Endothelial cell of umbilical vein (primary cell): ENCODE measurements around the gene PCDHA10. TPM values are rescaled to one million over a fixed set of nuclear protein-coding genes. Genes with fewer than 3 reads are reported as not detected.

ENCODE experiments used
- BruUV-seq: library from RNA; stranded (reverse); fragments of 400-500 nt; replicated peaks from 2 replicates; lab custom pipeline; 2021; lab: Mats Ljungman, UMichigan
- CTCF ChIA-PET: fragments of 300-600, 350-600 bp; sonication (Branson Sonifier 250); formaldehyde crosslinking; loops from one replicate; lab custom pipeline; 2021; ENCODE audit warnings: antibody characterized with exemption, inconsistent platforms; lab: Charles Lee
- POLR2A ChIA-PET: fragments of 300-600, 350-600 bp; sonication (Branson Sonifier 250); formaldehyde crosslinking; loops from one replicate; lab custom pipeline; 2021; ENCODE audit warnings: antibody characterized with exemption, inconsistent platforms; lab: Charles Lee
- DNase-seq: peaks from one replicate; pipeline ENCODE4 v3.0.0-alpha.2; 2011; ENCODE audit warnings: low read depth, low spot score
- FAIRE-seq: peaks from 2 replicates; lab custom pipeline; 2011; peaks lifted over from hg19 to GRCh38; lab: Jason Lieb, UNC
- H2AFZ ChIP-seq: 2 replicates; pipeline ENCODE4 v1.6.0; 2012; ENCODE audit warnings: low read depth, low read length, control low read depth, inconsistent platforms
- H3K27ac ChIP-seq: 2 replicates; pipeline ENCODE4 v1.5.1; 2011; ENCODE audit warnings: low read depth, mild to moderate bottlenecking, control low read depth, low read length, moderate library complexity; ENCODE audit not compliant: insufficient read depth
- H3K27me3 ChIP-seq, 2 experiments: 2 replicates each; pipeline versions ENCODE4 v1.6.0 to v1.6.1; 2011; ENCODE audit warnings: low read length in 2 of 2, mixed read lengths in 1 of 2; ENCODE audit not compliant: control insufficient read depth in 2 of 2, insufficient read depth in 2 of 2
- H3K36me3 ChIP-seq, 2 experiments: 2 replicates in 1 of 2; 3 replicates in 1 of 2; pipeline ENCODE4 v1.5.1; 2011; ENCODE audit warnings: low read length in 2 of 2, mild to moderate bottlenecking in 1 of 2, moderate library complexity in 1 of 2; ENCODE audit not compliant: control insufficient read depth in 2 of 2, insufficient read depth in 2 of 2; ENCODE audit errors: extremely low read depth in 1 of 2
- H3K4me1 ChIP-seq: 3 replicates; pipeline ENCODE4 v1.5.1; 2011; ENCODE audit warnings: mild to moderate bottlenecking, low read length; ENCODE audit not compliant: control insufficient read depth, insufficient read depth; ENCODE audit errors: extremely low read depth
- H3K4me2 ChIP-seq: 2 replicates; pipeline ENCODE4 v1.6.1; 2011; ENCODE audit warnings: low read length, control low read depth, mixed read lengths; ENCODE audit not compliant: insufficient read depth
- H3K4me3 ChIP-seq, 3 experiments: fragments of 200-600 bp in 1 of 3; sonication (generic), shearing (Covaris generic) in 1 of 3; replicated peaks in 1 of 3; 2 replicates each; pipeline ENCODE4 v1.5.1; 2011 to 2016; ENCODE audit warnings: control low read depth in 3 of 3, low read length in 3 of 3, mild to moderate bottlenecking in 2 of 3, inconsistent platforms in 1 of 3, low read depth in 1 of 3, moderate library complexity in 1 of 3; ENCODE audit not compliant: insufficient read depth in 1 of 3
- H3K79me2 ChIP-seq: 2 replicates; pipeline ENCODE4 v1.6.0; 2012; ENCODE audit warnings: low read length, inconsistent platforms; ENCODE audit not compliant: control insufficient read depth, insufficient read depth
- H3K9ac ChIP-seq: replicated peaks from 2 replicates; pipeline ENCODE3; 2011; ENCODE audit warnings: low read length, control low read depth; ENCODE audit not compliant: insufficient read depth; ENCODE audit errors: extremely low read depth
- H3K9me1 ChIP-seq: replicated peaks from 3 replicates; pipeline ENCODE4 v1.6.0; 2011; ENCODE audit warnings: mild to moderate bottlenecking, low read length; ENCODE audit not compliant: control insufficient read depth, insufficient read depth; ENCODE audit errors: extremely low read depth
- H3K9me3 ChIP-seq: replicated peaks from 2 replicates; pipeline ENCODE4 v1.5.1; 2012; ENCODE audit warnings: low read length, inconsistent platforms; ENCODE audit not compliant: control insufficient read depth, insufficient read depth
- H4K20me1 ChIP-seq: replicated peaks from 2 replicates; pipeline ENCODE3; 2011; ENCODE audit warnings: mild to moderate bottlenecking, low read length; ENCODE audit not compliant: control insufficient read depth, insufficient read depth; ENCODE audit errors: extremely low read depth
- EZH2 ChIP-seq: IDR thresholded peaks from 2 replicates; pipeline ENCODE4 v1.6.1; 2012; ENCODE audit warnings: borderline replicate concordance, low read depth, mild to moderate bottlenecking, moderate library complexity, low read length, inconsistent platforms; ENCODE audit not compliant: severe bottlenecking
- FOS ChIP-seq: IDR thresholded peaks from 2 replicates; pipeline ENCODE4 v1.6.1; 2011; ENCODE audit warnings: mild to moderate bottlenecking, low read length, moderate library complexity, borderline replicate concordance; ENCODE audit not compliant: insufficient read depth
- GATA2 ChIP-seq: IDR thresholded peaks from 2 replicates; pipeline ENCODE4 v1.7.0; 2011; ENCODE audit warnings: low read depth, mild to moderate bottlenecking, moderate library complexity, mixed read lengths, low read length; ENCODE audit not compliant: insufficient read length, insufficient read depth
- JUN ChIP-seq: IDR thresholded peaks from 2 replicates; pipeline ENCODE4 v1.6.1; 2011; ENCODE audit warnings: borderline replicate concordance, low read depth; ENCODE audit not compliant: insufficient read length, insufficient read depth
- MYC ChIP-seq: IDR thresholded peaks from one replicate; pipeline ENCODE4 v1.6.1; 2011; ENCODE audit warnings: mild to moderate bottlenecking, low read depth, low read length
- POLR2A ChIP-seq: IDR thresholded peaks from 2 replicates; pipeline ENCODE4 v1.6.1; 2012; ENCODE audit warnings: low read depth, mild to moderate bottlenecking, control low read depth, low read length
- POLR2AphosphoS5 ChIP-seq: IDR thresholded peaks from 2 replicates; pipeline ENCODE4 v1.6.1; 2012; ENCODE audit warnings: low read depth, mild to moderate bottlenecking, control low read depth, low read length, moderate library complexity; ENCODE audit not compliant: insufficient read depth
- dilution Hi-C: fragments of 300-500 bp; cut with MboI; formaldehyde crosslinking; loops from one replicate; pipeline ENCODE4 v1.15.0; 2019; ENCODE audit warnings: low sequenced_read_pairs; ENCODE audit not compliant: extremely low pct_ligation_motif_present
- intact Hi-C: fragments of 100-400 bp; cut with micrococcal nuclease; formaldehyde crosslinking; loops from one replicate; pipeline ENCODE4 v1.10.0; 2022
- polyA plus RNA-seq, 4 experiments: library from polyadenylated mRNA; depleted of rRNA in 3 of 4; stranded (reverse) in 3 of 4; unstranded in 1 of 4; fragments of >200 nt; gene quantifications; 2 replicates each; pipeline versions ENCODE4 v1.2.1 to v1.2.3, GENCODE V29; 2011 to 2012; ENCODE audit warnings: missing spikeins in 1 of 4
- total RNA-seq: library from RNA; stranded (reverse); gene quantifications from 2 replicates; pipeline ENCODE4 v1.2.3, GENCODE V29; 2021
- TF ChIP-seq, protein P1 (sequence below): IDR thresholded peaks from 2 replicates; pipeline ENCODE4 v1.6.1; 2011; ENCODE audit not compliant: insufficient read depth, insufficient read length
- TF ChIP-seq, protein P2 (sequence below), 2 donors: IDR thresholded peaks; 1 replicate in 1 of 2; 2 replicates in 1 of 2; pipeline ENCODE4 v1.5.1; 2011; ENCODE audit warnings: low read length in 2 of 2, mild to moderate bottlenecking in 2 of 2, moderate library complexity in 2 of 2, control low read depth in 1 of 2, inconsistent platforms in 1 of 2, low read depth in 1 of 2; ENCODE audit not compliant: insufficient read depth in 1 of 2; ENCODE audit errors: extremely low read depth in 1 of 2

Gene PCDHA10
- total and polyA plus RNA-seq, 2 donors (not counting 3 experiments of a cell fraction or from before 2014, with no cell fraction given), result 0.11 to 0.18 TPM

DNA sequence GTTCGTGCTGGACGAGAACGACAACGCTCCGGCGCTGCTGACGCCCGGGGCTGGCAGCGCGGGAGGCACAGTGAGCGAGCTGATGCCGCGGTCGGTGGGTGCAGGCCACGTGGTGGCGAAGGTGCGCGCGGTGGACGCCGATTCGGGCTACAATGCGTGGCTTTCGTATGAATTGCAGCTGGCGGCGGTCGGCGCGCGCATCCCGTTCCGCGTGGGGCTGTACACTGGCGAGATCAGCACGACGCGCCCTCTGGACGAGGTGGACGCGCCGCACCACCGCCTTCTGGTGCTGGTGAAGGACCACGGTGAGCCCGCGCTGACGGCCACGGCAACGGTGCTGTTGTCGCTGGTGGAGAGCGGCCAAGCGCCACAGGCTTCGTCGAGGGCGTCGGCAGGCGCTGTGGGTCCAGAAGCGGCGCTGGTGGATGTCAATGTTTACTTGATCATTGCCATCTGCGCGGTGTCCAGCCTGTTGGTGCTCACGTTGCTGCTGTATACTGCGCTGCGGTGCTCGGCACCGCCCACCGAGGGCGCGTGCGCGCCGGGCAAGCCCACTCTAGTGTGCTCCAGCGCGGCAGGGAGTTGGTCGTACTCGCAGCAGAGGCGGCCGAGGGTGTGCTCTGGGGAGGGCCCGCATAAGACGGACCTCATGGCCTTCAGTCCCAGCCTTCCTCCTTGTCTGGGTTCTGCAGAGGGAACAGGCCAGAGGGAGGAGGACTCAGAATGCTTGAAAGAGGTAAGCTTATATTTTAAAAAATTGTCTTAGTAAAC, 28.4 kb downstream of the PCDHA10 start:
- intact Hi-C loops, result loop anchor here (5.0 kb wide), 1 partner anchor 43 kb away; the partner anchor contains the start of gene PCDHAC1
- Histone ChIP-seq H3K4me1 (no peaks in the 10 kb centered on the region), H3K9ac (no peak overlapping the region), H3K4me2 (no peak overlapping the region), H3K27ac (no peak overlapping the region), H3K79me2 (no peaks in the 10 kb centered on the region), H3K36me3 (no peaks in the 10 kb centered on the region), H3K27me3 (peaks cover 0 to 5% of the 10 kb centered on the region in 2 experiments), H2AFZ (no peak overlapping the region), H3K9me1 (no peaks in the 10 kb centered on the region), H4K20me1 (no peaks in the 10 kb centered on the region), H3K4me3 (no peak overlapping the region), H3K9me3 (no peaks in the 10 kb centered on the region)
- CTCF ChIA-PET, result interaction anchor here (2.2 kb wide), 1 partner anchor 156 kb away, joined by 12 read pairs; no protein-coding TSS in a partner anchor
- BruUV-seq, result no TSS peak
- TF ChIP-seq JUN (no peak), POLR2A (no peak), EZH2 (no peak), GATA2 (no peak), POLR2AphosphoS5 (no peak), FOS (no peak), MYC (no peak)
- TF ChIP-seq, protein P1, sequence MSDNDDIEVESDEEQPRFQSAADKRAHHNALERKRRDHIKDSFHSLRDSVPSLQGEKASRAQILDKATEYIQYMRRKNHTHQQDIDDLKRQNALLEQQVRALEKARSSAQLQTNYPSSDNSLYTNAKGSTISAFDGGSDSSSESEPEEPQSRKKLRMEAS, result no peak
- TF ChIP-seq, protein P2, sequence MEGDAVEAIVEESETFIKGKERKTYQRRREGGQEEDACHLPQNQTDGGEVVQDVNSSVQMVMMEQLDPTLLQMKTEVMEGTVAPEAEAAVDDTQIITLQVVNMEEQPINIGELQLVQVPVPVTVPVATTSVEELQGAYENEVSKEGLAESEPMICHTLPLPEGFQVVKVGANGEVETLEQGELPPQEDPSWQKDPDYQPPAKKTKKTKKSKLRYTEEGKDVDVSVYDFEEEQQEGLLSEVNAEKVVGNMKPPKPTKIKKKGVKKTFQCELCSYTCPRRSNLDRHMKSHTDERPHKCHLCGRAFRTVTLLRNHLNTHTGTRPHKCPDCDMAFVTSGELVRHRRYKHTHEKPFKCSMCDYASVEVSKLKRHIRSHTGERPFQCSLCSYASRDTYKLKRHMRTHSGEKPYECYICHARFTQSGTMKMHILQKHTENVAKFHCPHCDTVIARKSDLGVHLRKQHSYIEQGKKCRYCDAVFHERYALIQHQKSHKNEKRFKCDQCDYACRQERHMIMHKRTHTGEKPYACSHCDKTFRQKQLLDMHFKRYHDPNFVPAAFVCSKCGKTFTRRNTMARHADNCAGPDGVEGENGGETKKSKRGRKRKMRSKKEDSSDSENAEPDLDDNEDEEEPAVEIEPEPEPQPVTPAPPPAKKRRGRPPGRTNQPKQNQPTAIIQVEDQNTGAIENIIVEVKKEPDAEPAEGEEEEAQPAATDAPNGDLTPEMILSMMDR (IDR thresholded peaks at IDR 0.05; ENCODE audit: extremely low read depth in 1 of 2, insufficient read depth in 1 of 2, low read depth in 1 of 2, low read length in 2 of 2), result no peak
- DNase-seq (no peak), FAIRE-seq (no peak)
- dilution Hi-C loops, result no loop called here
- POLR2A ChIA-PET, result no interaction called here
